Heart left ventricle (tissue), 13 donors: ENCODE measurements around the gene MGST3.

Source experiments
- POLR2A ChIP-seq, 2 donors: fragments of 450-650 bp; IDR thresholded peaks; one replicate each; pipeline ENCODE4 v1.6.1; 2017; ENCODE audit warnings: antibody characterized with exemption in 2 of 2, mild to moderate bottlenecking in 2 of 2, moderate library complexity in 2 of 2
- TF ChIP-seq, protein P1 (sequence below), 12 donors: fragments of 200-600 bp; sonication (generic) in 4 of 12; IDR thresholded peaks; one replicate each; pipeline versions ENCODE4 v1.5.0 to v1.8.0; 2018 to 2022; ENCODE audit warnings: antibody characterized with exemption in 12 of 12, mild to moderate bottlenecking in 5 of 12
- donor health status: ischemic (EF 13 %, LVEDD 7.1; RV severe dilation, severe dysfunction).
- donor health status: DM: no; HTN: yes; CAD: no.
- donor health status: DM: no; HTN: no; CAD: no.
- donor health status: ischemic (EF 25% LVEDD 6.9; RV normal size, moderate dysfunction).
- donor health status: ischemic (EF 25% LVEDD 5.7; RV mildly dilated, moderate dysfunction).
- donor health status: ischemic (EF 35%, LVEDD 5.7; RV mildly dilated, moderate dysfunction).
- donor health status: nonischemic (EF 11% LVEDD 7.7; RV severe dilation, severe dysfunction).
- donor health status: DM: yes; HTN: yes; CAD: no.
- donor health status: PGD.
- donor health status: ischemic (EF 29% LVEDD 5.4; RV normal size, mild dysfunction).
- donor health status: nonischemic (EF 23%, LVEDD 6.1; RV moderate dilation, normal function).

DNA sequence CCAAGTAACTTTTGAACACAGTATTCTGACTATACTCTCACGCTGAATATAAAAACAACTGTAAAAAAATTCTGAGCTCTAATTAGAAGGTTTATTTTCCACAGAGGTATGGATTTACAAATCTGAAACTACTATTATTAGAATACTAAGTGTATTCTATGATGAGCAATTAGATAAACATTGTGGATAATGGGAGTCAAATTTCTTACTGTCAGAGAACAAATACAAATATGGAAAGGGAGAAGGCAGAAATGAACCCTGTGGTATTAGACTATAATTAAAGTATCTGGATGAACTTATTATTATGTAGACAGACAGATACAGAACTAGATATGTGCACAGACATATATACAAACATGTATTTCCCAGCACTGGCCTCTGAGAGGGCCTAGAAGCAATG lies 44.8 kb downstream of the MGST3 start:
- TF ChIP-seq POLR2A (IDR thresholded peaks at IDR 0.05) = no peak
- TF ChIP-seq, protein P1, sequence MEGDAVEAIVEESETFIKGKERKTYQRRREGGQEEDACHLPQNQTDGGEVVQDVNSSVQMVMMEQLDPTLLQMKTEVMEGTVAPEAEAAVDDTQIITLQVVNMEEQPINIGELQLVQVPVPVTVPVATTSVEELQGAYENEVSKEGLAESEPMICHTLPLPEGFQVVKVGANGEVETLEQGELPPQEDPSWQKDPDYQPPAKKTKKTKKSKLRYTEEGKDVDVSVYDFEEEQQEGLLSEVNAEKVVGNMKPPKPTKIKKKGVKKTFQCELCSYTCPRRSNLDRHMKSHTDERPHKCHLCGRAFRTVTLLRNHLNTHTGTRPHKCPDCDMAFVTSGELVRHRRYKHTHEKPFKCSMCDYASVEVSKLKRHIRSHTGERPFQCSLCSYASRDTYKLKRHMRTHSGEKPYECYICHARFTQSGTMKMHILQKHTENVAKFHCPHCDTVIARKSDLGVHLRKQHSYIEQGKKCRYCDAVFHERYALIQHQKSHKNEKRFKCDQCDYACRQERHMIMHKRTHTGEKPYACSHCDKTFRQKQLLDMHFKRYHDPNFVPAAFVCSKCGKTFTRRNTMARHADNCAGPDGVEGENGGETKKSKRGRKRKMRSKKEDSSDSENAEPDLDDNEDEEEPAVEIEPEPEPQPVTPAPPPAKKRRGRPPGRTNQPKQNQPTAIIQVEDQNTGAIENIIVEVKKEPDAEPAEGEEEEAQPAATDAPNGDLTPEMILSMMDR (IDR thresholded peaks at IDR 0.05) = no peak
